GM21619 (cell line): ENCODE results near the gene GNG8.

Experiments
- ATAC-seq: cut with Tn5 transposase; IDR thresholded peaks from one replicate; pipeline ENCODE4 v1.9.1; 2021; ENCODE audit not compliant: unreplicated experiment

GNG8 gene

GRCh38 chr19:46603752-46604231, 32.2 kb downstream of the GNG8 start:
- ATAC-seq = no peak

- no peak for ATAC-seq
These were observed 32.8 kb downstream of the GNG8 start for GRCh38 chr19:46603195-46603637.

GRCh38 chr19:46602392-46603194, 33.4 kb downstream of the GNG8 start:
- ATAC-seq = no peak

GRCh38 chr19:46601318-46602224, 34.4 kb downstream of the GNG8 start, which contains the start of gene CALM3:
Gene CALM3, plus strand, starts transcription at chr19:46601330. Its CDS starts 105 bp downstream, at chr19:46601435.
- ATAC-seq = no peak

- ATAC-seq = peak; percentile 78
These were observed 35.4 kb downstream of the GNG8 start for GRCh38 chr19:46600384-46601317.

- ATAC-seq = no peak
These were observed 36.2 kb downstream of the GNG8 start for GRCh38 chr19:46599716-46600373.

GRCh38 chr19:46598372-46598917, 37.6 kb downstream of the GNG8 start:
- no peak for ATAC-seq

DNA sequence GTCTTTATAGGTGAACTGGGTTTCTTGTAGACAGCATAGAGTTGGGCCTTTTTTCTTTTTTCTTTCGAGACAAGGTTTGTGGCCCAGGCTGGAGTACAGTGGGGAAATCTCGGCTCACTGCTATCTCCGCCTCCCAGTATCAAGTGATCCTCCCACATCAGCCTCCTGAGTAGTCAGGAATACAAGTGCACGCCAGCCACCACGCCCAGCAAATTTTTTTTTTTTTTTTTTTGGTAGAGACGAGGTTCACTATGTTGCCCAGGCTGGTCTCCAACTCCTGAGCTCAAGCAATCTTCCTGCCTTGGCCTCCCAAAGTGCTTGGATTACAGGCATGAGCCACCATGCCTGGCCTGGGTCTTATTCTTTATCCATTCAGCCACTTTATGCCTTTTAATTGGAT, 40.0 kb downstream of the GNG8 start:
- ATAC-seq = no peak

- no peak for ATAC-seq
These were observed 44.1 kb downstream of the GNG8 start for GRCh38 chr19:46591870-46592269.

GRCh38 chr19:46591254-46591653, 44.7 kb downstream of the GNG8 start:
- ATAC-seq = no peak

DNA sequence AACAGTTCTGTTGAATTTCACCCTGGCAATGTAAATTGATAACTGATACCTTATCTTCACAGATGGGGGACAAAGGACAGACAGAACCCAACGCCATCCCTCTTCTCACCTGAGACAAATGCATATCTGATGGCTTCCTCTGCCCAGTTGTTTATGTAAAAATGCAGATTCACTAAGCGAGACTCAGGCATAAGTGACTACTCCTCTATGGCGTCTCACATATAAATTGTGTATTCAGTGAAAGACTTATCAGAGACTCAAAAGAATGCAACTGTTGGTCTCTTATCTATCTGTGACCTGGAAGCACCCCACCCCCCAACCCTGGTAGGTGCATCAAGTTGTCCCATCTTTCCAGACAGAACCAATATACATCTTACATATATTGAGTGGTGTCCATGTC, 48.1 kb downstream of the GNG8 start:
- no peak for ATAC-seq

GRCh38 chr19:46586294-46586693, 49.7 kb downstream of the GNG8 start:
- no peak for ATAC-seq

- ATAC-seq = no peak
These were observed 50.5 kb downstream of the GNG8 start for GRCh38 chr19:46585539-46585938.
